ENCODE results near the gene THRB. TPM values are rescaled to one million over a fixed set of nuclear protein-coding genes. Genes with fewer than 3 reads are reported as not detected.
"Not testable (repeated sequence)": the region's sequence is repeated elsewhere in the genome, so short reads cannot be mapped to it uniquely, and the experiment has no call there.

The THRB gene
- total RNA-seq, 6 donors from 2014 or later: 5.5 to 15.2 (median 12.0) TPM

GRCh38 chr3:24096271-24096670 is 398.4 kb downstream of the THRB start:
- H3K36me3 ChIP-seq: no peaks in the 10 kb centered on the region
- no peak overlapping the region for H3K27ac ChIP-seq
- WGBS, 2 donors: 59 to 79% methylated on average over 1 of the region's 1 CpG
- no peaks in the 10 kb centered on the region for H3K27me3 ChIP-seq
- H3K9me3 ChIP-seq: no peaks in the 10 kb centered on the region
- DNase-seq (no peak), ATAC-seq (ENCODE audit: low FRiP score in 2 of 2) (no peak)
- H3K4me3 ChIP-seq: no peak overlapping the region
- no peaks in the 10 kb centered on the region for H3K4me1 ChIP-seq
- TF ChIP-seq EP300 (IDR thresholded peaks at IDR 0.05) (no peak), POLR2AphosphoS5 (IDR thresholded peaks at IDR 0.05) (no peak), CTCF (IDR thresholded peaks at IDR 0.05) (no peak), POLR2A (IDR thresholded peaks at IDR 0.05) (no peak)

GRCh38 chr3:24094818-24095217 is 399.8 kb downstream of the THRB start:
- not testable (repeated sequence) for H3K9me3 ChIP-seq; DNase-seq; H3K36me3 ChIP-seq; H3K27ac ChIP-seq; H3K4me1 ChIP-seq; H3K27me3 ChIP-seq; ATAC-seq (ENCODE audit: low FRiP score in 2 of 2); H3K4me3 ChIP-seq
- 75 to 87% methylated on average over 10 to 16 of the region's 17 CpGs for WGBS, 2 donors

GRCh38 chr3:24088782-24089181 is 405.9 kb downstream of the THRB start:
- Histone ChIP-seq H3K9me3 (no peaks in the 10 kb centered on the region), H3K4me1 (peaks cover 0 to 11% (median 0%) of the 10 kb centered on the region in 4 donors), H3K27ac (no peak overlapping the region), H3K4me3 (no peak overlapping the region), H3K36me3 (no peaks in the 10 kb centered on the region), H3K27me3 (no peaks in the 10 kb centered on the region)
- DNase-seq (no peak), ATAC-seq (ENCODE audit: low FRiP score in 2 of 2) (no peak)
- TF ChIP-seq EP300 (IDR thresholded peaks at IDR 0.05) (no peak), CTCF (IDR thresholded peaks at IDR 0.05) (peak in 2 of 6 experiments; percentile 14 to 20)
- WGBS, 2 donors: 59 to 63% methylated on average over 2 of the region's 2 CpGs

- H3K27me3 ChIP-seq: no peaks in the 10 kb centered on the region
- TF ChIP-seq EP300 (IDR thresholded peaks at IDR 0.05): no peak
- TF ChIP-seq CTCF (IDR thresholded peaks at IDR 0.05): no peak
- TF ChIP-seq POLR2AphosphoS5 (IDR thresholded peaks at IDR 0.05): no peak
- TF ChIP-seq POLR2A (IDR thresholded peaks at IDR 0.05): no peak
- H3K4me3 ChIP-seq: no peak overlapping the region
- H3K4me1 ChIP-seq: peaks cover 0 to 11% (median 0%) of the 10 kb centered on the region in 4 donors
- 91 to 92% methylated on average over 3 of the region's 3 CpGs for WGBS, 2 donors
- DNase-seq (no peak), ATAC-seq (ENCODE audit: low FRiP score in 2 of 2) (no peak)
- H3K9me3 ChIP-seq: no peaks in the 10 kb centered on the region
- peak overlapping the region in 3 of 4 donors; percentile 10 to 67 (median 33) for H3K27ac ChIP-seq
- no peaks in the 10 kb centered on the region for H3K36me3 ChIP-seq
Observed at GRCh38 chr3:24087469-24087868, 407.2 kb downstream of the THRB start.

GRCh38 chr3:24086617-24087404 is 407.8 kb downstream of the THRB start:
- ATAC-seq (ENCODE audit: low FRiP score in 2 of 2): peak in 1 of 2 donors; percentile 66
- TF ChIP-seq POLR2AphosphoS5 (IDR thresholded peaks at IDR 0.05) (no peak), EP300 (IDR thresholded peaks at IDR 0.05) (no peak), CTCF (IDR thresholded peaks at IDR 0.05) (no peak), POLR2A (IDR thresholded peaks at IDR 0.05) (no peak)
- WGBS, 2 donors: 25 to 35% methylated on average over 2 of the region's 2 CpGs

More at GRCh38 chr3:24086617-24087404, 407.8 kb downstream of the THRB start:
- H3K9me3 ChIP-seq: no peaks in the 10 kb centered on the region
- no peaks in the 10 kb centered on the region for H3K36me3 ChIP-seq
- H3K4me1 ChIP-seq: peaks cover 0 to 11% (median 0%) of the 10 kb centered on the region in 4 donors
- H3K27me3 ChIP-seq: no peaks in the 10 kb centered on the region
- no peak overlapping the region for H3K4me3 ChIP-seq
- H3K27ac ChIP-seq: peak overlapping the region; percentile 8 to 67 (median 22)
- DNase-seq: peak in 1 of 2 donors; percentile 28

Data from upper lobe of left lung (tissue), 6 donors.